ENCODE measurements around the gene CDCA8.

GRCh38 chr1:37677143-37677439 lies 15.2 kb upstream of the CDCA8 start:
- TF ChIP-seq ZNF124 (CRISPR knock-in tag; IDR thresholded peaks at IDR 0.05) (no peak), ARID4B (CRISPR knock-in tag; IDR thresholded peaks at IDR 0.05) (no peak)

All from K562 (cell line).